GM21825 (cell line): Measurements from ENCODE around the gene SLC2A3.
"Not testable (repeated sequence)": the region's sequence is repeated elsewhere in the genome, so short reads cannot be mapped to it uniquely, and the experiment has no call there.

ENCODE experiments used
- ATAC-seq: cut with Tn5 transposase; IDR thresholded peaks from one replicate; pipeline ENCODE4 v1.9.1; 2021; ENCODE audit warnings: mild to moderate bottlenecking, moderate library complexity; ENCODE audit not compliant: unreplicated experiment

The SLC2A3 gene

DNA sequence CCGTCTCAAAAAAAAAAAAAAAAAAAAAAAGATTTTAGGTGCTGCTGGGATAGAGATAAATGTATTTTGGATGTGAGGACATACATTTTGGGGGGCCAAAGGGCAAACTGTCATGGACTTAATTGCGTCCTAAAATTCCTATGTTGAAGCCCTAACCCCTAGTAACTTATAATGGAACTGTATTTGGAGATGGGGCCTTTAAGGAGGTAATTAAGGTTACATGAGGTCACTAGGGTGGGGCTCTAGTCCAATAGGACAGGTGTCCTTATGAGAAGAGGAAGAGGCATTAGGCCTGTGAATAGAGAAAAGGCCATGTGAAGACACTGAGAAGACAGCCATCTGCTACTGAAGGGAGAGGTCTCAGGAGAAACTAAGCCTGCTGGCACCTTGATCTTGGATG, 17.9 kb upstream of the SLC2A3 start:
- not testable (repeated sequence) for ATAC-seq

DNA sequence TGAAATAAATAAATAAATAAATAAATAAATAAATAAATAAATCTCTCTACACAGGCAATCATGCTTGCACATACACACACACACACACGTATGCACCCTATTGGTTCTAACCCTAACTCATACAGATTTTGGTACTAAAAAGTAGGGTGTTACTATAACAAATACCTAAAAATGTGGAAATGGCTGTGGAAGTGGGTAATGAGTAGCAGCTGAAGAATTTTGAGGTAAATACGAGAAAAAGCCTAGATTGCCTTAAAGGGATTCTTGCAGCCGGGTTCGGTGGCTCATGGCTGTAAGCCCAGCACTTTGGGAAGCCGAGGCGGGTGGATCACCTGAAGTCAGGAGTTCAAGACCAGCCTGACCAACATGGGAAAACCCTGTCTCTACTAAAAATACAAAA, 15.7 kb upstream of the SLC2A3 start:
- ATAC-seq: no peak

DNA sequence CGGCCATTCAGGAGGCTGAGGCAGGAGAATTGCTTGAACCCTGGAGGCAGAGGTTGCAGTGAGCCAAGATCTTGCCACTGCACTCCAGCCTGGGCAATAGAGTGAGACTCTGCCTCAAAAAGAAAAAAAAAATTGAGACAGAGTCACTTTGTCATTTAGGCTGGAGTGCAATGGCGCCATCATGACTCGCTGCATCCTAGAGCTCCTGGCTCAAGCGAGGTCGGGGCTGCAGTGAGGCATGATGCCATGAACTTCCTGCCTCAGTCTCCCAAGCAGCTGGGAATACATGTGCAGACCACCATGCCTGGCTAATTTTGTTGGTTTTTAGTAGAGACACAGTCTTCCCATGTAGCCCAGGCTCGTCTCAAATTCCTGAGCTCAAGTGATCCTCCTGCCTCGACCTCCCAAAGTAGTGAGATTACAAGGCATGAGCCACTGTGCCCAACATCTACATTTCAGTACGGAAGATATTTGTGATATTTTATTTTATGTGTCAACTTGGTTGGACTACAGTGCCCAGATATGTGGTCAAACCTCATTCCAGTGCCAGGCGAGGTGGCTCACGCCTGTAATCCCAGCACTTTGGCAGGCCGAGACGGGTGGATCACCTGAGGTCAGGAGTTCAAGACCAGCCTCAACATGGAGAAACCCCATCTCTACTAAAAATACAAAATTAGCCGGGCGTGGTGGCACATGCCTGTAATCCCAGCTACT, 14.4 kb upstream of the SLC2A3 start:
- ATAC-seq: not testable (repeated sequence)

DNA sequence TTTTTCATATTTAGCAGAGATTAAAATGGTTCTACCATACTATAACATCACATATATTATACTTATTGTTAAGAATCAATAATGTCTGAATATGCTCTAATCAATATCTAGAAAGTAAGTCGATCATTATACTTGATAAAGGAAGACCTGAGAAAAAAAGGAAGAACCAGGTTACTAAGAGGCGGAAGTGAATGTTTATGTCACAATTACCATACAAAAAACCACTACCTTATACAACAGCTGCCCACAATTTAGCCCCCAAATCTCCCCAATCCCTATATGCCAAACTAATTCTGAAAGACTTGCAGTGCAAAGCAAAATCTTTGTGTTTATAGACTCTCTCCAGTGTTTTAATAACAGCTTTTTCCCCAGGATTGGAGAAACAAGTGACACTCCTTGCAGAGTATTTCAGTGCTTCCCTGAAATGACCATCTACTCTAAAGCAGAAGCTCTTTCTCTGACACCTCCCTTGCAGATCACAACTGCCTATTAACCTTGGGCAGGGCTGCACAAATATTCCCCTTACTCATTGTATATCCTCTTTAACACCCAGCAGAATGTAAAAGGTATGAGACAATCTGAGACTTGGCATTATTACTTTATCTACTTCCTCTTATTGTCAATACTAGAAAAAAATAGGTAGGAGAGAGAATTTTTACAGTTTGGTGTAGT, 12.7 kb upstream of the SLC2A3 start:
- ATAC-seq: no peak

DNA sequence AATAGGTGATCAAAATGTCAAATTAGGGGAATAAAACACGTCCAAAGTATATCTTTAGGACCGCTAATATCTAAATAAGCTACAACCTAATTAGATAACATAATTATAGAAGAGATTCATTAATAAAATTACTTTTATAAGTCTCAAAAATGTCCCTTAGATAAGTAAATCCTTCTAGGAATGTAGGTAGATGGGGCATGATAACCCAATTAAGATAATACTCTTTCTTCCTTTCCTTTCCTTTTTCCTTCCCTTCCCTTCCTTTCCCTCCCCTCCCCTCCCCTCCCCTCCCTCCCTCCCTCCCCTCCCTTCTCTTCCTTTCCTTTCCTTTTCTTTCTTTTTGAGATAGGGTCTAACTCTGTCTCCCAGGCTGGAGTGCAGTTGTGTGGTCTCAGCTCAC, 11.0 kb upstream of the SLC2A3 start:
- ATAC-seq: no peak

GRCh38 chr12:7944760-7945159, 8.8 kb upstream of the SLC2A3 start:
- not testable (repeated sequence) for ATAC-seq

DNA sequence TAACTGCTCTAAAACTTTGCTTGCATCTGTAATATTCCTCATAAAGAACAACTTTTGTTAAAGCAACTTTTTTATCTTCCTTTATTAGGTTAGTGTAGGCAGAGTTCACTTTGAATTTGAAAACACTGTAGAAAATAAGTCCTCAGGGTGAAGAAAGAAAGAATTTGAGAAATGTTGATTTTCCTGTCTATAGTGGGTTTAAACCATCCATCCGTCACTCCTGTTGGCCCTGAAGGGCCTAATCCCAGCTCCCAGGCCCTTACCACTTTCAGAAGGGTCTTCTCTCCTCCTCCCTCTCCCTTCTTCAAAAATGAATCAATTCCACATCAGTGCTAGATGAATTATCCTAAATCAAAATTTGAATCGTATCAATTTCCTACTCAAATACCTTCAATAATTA, 4.9 kb upstream of the SLC2A3 start:
- ATAC-seq: no peak

GRCh38 chr12:7937833-7938506, 2.0 kb upstream of the SLC2A3 start:
- ATAC-seq: no peak

- ATAC-seq: no peak
These were observed 996 bp downstream of the SLC2A3 start for GRCh38 chr12:7934889-7935492.

GRCh38 chr12:7934091-7934888, 1.7 kb downstream of the SLC2A3 start:
- ATAC-seq: no peak

- peak; percentile 72 for ATAC-seq
These were observed 2.7 kb downstream of the SLC2A3 start for GRCh38 chr12:7933255-7933726.

DNA sequence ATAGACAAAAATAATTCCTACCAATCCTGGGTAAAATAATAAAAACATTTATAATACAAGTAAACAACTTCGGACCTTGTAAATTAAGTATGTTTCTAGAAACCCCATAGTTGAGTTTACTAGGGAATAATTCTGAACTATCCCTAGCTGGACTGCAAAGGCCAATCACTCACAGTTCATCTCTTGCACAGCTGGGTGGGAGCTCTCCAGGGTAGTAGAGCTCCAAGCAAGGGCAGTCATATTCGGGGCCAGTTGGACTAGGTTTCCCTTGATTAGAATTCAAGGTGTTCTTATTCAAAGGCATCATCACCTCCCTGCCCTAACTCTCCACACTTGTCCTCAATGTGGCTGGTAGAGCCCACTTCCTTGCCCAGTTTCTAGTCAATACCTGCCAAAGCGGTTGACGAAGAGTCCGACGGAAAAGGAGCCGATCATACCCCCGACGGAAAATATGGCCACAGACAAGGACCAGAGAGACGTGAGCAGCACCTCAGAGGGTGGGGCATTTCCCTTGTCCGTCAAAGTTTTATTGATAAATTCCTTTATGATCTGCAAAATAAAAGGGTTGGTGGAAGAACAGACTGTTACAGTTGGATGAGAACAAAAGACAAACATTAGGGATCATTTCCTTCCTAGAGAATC, 3.3 kb downstream of the SLC2A3 start:
- ATAC-seq: not testable (repeated sequence)

- no peak for ATAC-seq
These were observed 6.7 kb downstream of the SLC2A3 start for GRCh38 chr12:7929083-7929792.

DNA sequence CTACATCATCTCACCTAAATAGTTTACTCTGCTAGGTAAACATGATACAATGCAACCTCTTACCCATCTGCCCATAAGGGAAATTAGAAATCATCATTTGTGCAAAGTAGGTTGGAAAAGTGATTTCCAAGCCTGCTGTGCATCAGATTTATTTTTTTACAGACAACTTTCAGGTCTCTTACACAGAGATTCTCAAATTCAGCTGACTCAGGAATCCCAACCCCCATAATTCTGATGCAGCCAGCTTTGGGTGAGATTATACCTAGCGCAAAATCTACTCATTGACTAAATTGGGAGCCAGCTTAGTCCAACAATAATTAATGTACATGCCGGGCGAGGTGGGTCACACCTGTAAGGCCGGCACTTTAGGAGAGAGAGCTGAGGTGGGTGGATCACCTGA, 8.5 kb downstream of the SLC2A3 start:
- ATAC-seq: no peak

DNA sequence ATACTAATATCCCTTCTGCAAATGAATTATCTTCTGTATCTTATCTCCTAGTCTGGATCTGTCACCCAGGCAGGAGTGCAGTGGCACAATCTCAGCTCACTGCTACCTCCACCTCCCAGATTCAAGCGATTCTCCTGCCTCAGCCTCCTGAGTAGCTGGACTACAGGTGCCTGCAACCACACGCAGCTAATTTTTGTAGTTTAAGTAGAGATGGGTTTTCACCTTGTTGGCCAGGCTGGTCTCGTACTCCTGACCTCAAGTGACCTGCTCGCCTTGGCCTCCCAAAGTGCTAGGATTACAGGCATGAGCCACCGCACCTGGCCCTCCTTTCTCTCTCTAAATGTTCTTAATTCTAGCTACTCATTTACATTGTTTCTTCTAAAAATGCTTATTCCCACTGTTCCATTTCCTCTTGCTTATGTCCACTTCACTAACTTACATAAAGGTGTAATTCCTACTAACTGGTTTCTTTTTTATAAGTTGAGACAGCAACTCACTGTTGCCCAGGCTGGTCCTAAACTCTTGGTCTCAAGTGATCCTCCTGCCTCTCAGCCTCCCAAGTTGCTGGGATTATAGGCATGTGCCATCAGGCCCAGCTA, 9.8 kb downstream of the SLC2A3 start:
- not testable (repeated sequence) for ATAC-seq

DNA sequence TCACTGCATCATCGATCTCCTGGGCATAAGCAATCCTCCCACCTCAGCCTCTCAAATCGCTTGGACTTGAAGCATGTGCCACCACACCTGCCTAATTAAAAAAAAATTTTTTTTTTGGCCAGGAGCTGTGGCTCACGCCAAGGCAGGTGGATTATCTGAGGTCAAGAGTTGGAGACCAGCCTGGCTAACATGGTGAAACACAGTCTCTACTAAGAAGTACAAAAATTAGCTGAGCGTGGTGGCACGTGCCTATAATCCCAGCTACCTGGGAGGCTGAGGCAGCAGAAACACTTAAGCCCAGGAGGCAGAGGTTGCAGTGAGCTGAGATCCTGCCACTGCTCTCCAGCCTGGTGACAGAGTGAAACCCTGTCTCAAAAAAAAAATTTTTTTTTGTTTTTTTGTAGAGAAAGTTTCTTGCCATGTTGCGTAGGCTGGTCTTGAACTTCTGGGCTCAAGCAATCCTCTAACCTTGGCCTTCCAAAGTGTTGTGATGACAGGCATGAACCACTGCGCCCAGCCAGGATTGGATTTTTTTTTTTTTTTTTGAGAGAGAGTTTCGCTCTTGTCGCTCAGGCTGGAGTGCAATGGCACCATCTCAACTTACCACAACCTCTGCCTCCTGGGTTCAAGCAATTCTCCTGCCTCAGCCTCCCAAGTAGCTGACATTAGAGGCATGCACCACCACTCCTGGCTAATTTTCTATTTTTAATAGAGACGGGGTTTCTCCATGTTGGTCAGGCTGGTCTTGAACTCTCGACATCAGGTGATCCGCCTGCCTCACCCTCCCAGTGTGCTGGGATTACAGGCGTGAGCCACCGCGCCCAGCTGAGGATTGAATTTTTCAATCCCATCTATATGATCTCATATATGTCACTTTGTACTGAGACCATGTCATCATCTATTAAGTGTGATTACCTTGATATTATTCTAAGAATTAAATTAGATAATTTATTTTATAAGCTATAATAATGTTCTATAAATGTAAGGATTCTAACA, 12.4 kb downstream of the SLC2A3 start:
- ATAC-seq: no peak

GRCh38 chr12:7921181-7921580, 14.8 kb downstream of the SLC2A3 start:
- not testable (repeated sequence) for ATAC-seq

DNA sequence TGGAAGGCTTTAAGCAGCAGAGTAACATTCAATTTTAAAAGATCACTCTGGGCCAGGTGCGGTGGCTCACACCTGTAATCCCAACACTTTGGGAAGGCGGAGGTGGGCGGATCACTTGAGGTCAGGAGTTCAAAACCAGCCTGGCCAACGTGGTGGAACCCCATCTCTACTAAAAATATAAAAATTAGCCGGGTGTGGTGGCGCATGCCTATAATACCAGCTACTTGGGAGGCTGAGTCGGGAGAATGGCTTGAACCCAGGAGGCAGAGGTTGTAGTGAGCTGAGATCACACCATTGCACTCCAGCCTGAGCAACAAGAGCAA, 17.8 kb downstream of the SLC2A3 start:
- not testable (repeated sequence) for ATAC-seq
